Skin epidermis (tissue), 12 donors: ENCODE data around the gene DOK5.

ENCODE experiments used
- H3K27ac ChIP-seq, 21 experiments: fragments of 200-600 bp; sonication (generic) in 11 of 21; one replicate each; pipeline ENCODE4 v1.5.0; 2020; ENCODE audit warnings: mild to moderate bottlenecking in 3 of 21, inconsistent platforms in 2 of 21, moderate library complexity in 2 of 21
- H3K4me3 ChIP-seq, 7 experiments: fragments of 200-600 bp; sonication (generic) in 2 of 7; one replicate each; pipeline ENCODE4 v1.5.0; 2020; ENCODE audit warnings: inconsistent platforms in 2 of 7, mild to moderate bottlenecking in 2 of 7, moderate library complexity in 1 of 7

The DOK5 gene

GRCh38 chr20:54633374-54634355 lies 158.3 kb downstream of the DOK5 start:
- Histone ChIP-seq H3K4me3 (no peak overlapping the region), H3K27ac (no peak overlapping the region)

GRCh38 chr20:54636575-54636974 lies 161.2 kb downstream of the DOK5 start:
- no peak overlapping the region for H3K4me3 ChIP-seq
- H3K27ac ChIP-seq, result no peak overlapping the region

DNA sequence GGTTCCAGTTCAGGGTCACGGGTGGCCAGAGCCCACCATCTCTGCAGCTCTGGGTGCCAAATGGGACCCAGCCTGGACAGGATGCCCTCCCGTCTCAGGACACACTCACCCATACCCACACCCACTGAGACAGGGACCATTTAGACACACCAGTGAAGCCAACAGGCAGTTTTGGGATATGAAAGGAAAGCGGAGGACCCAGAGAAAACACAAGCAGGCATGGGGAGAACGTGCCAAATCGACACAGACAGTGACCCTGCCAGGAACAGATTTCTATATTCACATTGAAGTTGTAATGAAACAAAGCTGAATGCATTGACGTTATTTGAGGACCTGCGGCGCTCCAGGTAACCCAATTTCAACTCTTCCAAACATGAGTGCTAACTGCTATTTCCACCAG lies 164.5 kb downstream of the DOK5 start:
- Histone ChIP-seq H3K27ac (no peak overlapping the region), H3K4me3 (no peak overlapping the region)

DNA sequence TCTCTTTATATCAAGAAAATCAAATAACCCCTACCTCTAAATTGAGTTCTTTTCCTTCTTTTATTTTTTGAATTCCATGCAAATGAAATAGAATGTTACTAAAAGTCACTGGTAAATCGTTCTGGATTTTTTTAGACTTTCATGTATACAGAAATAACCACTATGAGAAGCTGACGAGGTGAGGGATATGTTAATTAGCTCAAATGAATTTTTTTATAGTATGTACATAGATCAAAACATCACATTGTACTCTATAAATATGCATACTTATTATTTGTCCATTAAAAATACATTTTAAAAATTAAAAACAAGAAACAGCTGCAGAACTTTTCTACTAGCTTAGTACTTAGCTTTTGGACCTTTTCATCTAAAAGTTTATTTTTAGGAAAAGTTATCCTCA lies 165.4 kb downstream of the DOK5 start:
- no peak overlapping the region for H3K4me3 ChIP-seq
- no peak overlapping the region for H3K27ac ChIP-seq

DNA sequence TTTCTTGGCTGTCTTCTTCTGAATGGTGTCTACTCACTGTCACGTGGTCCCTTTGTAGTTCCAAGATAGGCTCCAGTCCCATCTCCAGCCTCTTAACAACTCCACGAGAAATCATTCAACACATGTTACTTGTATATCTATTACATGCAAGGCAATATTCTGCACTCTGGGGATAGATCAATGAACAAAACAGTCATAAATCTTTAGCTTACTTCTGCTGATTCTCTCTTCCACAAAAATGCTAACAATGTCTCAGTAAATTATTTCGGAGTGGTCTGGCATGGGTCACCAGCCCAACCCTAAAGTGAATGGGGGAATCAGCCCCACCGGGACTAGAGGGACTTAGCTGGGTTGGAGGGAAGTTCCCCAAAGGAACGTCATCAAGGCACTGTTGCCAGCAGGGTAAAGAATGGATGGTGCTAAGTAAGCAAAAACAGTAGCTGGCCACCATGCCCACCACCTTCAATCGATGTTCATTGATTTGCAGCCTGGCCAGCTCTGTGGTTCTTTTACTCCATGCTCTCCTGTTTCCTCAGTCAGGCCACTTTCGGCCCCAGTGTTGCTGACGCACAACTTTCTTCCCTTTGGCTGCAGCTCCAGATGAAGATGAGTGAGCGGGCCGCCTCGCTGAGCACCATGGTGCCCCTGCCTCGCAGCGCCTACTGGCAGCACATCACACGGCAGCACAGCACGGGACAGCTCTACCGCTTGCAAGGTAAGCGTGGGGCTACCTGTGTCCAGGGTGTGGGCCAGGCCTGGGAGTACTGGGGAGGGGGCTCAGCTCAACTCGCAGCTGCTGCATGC lies 167.7 kb downstream of the DOK5 start:
- Histone ChIP-seq H3K4me3 (no peak overlapping the region), H3K27ac (no peak overlapping the region)

GRCh38 chr20:54643761-54644160 lies 168.4 kb downstream of the DOK5 start:
- Histone ChIP-seq H3K4me3 (no peak overlapping the region), H3K27ac (no peak overlapping the region)

GRCh38 chr20:54645445-54646155 lies 170.2 kb downstream of the DOK5 start:
- Histone ChIP-seq H3K27ac (no peak overlapping the region), H3K4me3 (no peak overlapping the region)

- H3K4me3 ChIP-seq, result no peak overlapping the region
- no peak overlapping the region for H3K27ac ChIP-seq
Measured at GRCh38 chr20:54646156-54646517, 170.7 kb downstream of the DOK5 start.

- no peak overlapping the region for H3K27ac ChIP-seq
- no peak overlapping the region for H3K4me3 ChIP-seq
Measured at GRCh38 chr20:54648421-54649142, 173.2 kb downstream of the DOK5 start.

GRCh38 chr20:54649511-54649962 lies 174.1 kb downstream of the DOK5 start:
- H3K27ac ChIP-seq, result no peak overlapping the region
- H3K4me3 ChIP-seq, result no peak overlapping the region

GRCh38 chr20:54650052-54650719 lies 174.8 kb downstream of the DOK5 start:
- H3K27ac ChIP-seq, result no peak overlapping the region
- no peak overlapping the region for H3K4me3 ChIP-seq

DNA sequence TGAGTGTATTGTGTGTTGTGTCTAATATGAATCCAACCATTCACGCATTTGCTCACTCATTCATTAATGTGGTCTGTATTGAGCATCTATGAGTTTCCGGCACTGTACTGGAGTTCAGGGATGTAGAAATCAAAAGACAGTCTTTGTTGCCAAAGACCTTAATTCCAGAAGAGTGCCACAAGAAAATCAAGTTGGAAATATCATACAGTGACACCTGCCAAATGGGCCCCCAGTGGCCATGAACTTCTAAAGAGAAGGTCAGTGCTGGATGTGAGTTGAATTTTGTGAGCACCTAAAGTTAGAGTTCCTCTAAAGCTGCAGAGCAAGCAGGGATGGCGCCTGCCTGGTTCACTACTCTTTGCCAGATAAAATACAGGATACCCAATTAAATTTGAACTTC lies 175.9 kb downstream of the DOK5 start:
- no peak overlapping the region for H3K27ac ChIP-seq
- no peak overlapping the region for H3K4me3 ChIP-seq

DNA sequence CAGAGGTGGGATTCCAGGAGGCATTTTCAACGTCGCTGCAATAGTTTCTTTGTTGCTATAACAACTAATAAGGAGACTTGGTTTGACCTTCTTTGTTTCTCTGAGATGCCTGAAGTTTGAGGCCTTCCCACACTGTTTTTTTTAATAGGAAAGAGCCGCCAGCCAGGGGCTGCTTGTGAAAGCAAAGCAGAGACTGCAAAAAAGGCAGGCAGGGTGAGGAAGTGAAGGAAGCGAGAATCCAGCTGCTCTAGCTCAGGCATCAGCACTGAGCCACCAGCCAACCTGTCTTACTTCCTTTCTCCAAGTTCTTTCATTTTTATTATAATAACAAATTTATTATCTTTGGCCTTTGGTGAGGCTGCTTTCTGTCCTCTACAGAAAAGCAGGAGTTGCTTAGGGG lies 179.1 kb downstream of the DOK5 start:
- Histone ChIP-seq H3K4me3 (no peak overlapping the region), H3K27ac (no peak overlapping the region)

- Histone ChIP-seq H3K4me3 (no peak overlapping the region), H3K27ac (no peak overlapping the region)
Measured at GRCh38 chr20:54657268-54657826, 182.0 kb downstream of the DOK5 start.

GRCh38 chr20:54658525-54658924 lies 183.1 kb downstream of the DOK5 start:
- H3K27ac ChIP-seq, result no peak overlapping the region
- H3K4me3 ChIP-seq, result no peak overlapping the region

GRCh38 chr20:54661265-54661664 lies 185.9 kb downstream of the DOK5 start:
- Histone ChIP-seq H3K4me3 (no peak overlapping the region), H3K27ac (no peak overlapping the region)

- Histone ChIP-seq H3K4me3 (no peak overlapping the region), H3K27ac (no peak overlapping the region)
Measured at GRCh38 chr20:54661880-54662465, 186.6 kb downstream of the DOK5 start.

DNA sequence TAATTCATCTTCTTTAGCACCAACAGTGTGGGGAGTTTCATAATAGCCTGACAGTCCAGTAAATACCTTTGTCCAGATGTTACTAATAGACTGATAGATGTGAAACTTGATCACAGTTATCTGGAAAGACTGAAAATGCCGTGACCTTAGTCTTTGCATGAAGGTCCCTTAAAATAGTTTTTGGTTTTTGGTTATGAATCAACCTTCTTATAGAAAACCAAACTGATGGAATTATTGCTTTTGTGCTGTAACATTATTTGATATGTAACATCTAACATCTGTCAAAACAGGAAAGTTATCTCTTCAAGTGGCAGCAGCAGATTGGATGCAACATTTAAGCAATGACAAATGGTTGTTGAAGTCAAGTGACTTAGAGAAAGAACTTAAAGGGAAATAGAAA lies 190.4 kb downstream of the DOK5 start:
- Histone ChIP-seq H3K27ac (no peak overlapping the region), H3K4me3 (no peak overlapping the region)
